Amygdala (tissue), 56 donors: ENCODE measurements around the gene HOXD9.

Source experiments
- DNase-seq, 56 donors: peaks; one replicate each; lab custom pipeline; 2025; lab: John Stamatoyannopoulos, UW

Gene HOXD9

GRCh38 chr2:176132205-176133171 lies 10.0 kb downstream of the HOXD9 start:
- no peak for DNase-seq

- DNase-seq: no peak
These were observed 10.9 kb downstream of the HOXD9 start for GRCh38 chr2:176133389-176133788.

- no peak for DNase-seq
These were observed 11.5 kb downstream of the HOXD9 start for GRCh38 chr2:176134035-176134434.

GRCh38 chr2:176135035-176135440 lies 12.5 kb downstream of the HOXD9 start:
- no peak for DNase-seq

GRCh38 chr2:176136374-176137251 lies 14.1 kb downstream of the HOXD9 start:
- no peak for DNase-seq

- no peak for DNase-seq
These were observed 14.7 kb downstream of the HOXD9 start for GRCh38 chr2:176137252-176137580.

GRCh38 chr2:176137906-176138305 lies 15.4 kb downstream of the HOXD9 start:
- no peak for DNase-seq

- no peak for DNase-seq
These were observed 16.0 kb downstream of the HOXD9 start for GRCh38 chr2:176138526-176138922.

GRCh38 chr2:176138923-176139660 lies 16.6 kb downstream of the HOXD9 start:
- no peak for DNase-seq

GRCh38 chr2:176139661-176140512 lies 17.4 kb downstream of the HOXD9 start:
- DNase-seq: peak in 2 of 56 donors; percentile 1 to 6

- DNase-seq: peak in 46 of 56 donors; percentile 6 to 81 (median 52)
These were observed 18.2 kb downstream of the HOXD9 start for GRCh38 chr2:176140513-176141317.

GRCh38 chr2:176142281-176142680 lies 19.8 kb downstream of the HOXD9 start:
- no peak for DNase-seq

- DNase-seq: no peak
These were observed 22.8 kb downstream of the HOXD9 start for GRCh38 chr2:176145085-176145969.

- no peak for DNase-seq
These were observed 23.6 kb downstream of the HOXD9 start for GRCh38 chr2:176146101-176146500.

GRCh38 chr2:176146645-176147044 lies 24.1 kb downstream of the HOXD9 start:
- DNase-seq: no peak

- no peak for DNase-seq
These were observed 24.8 kb downstream of the HOXD9 start for GRCh38 chr2:176147210-176147799.

GRCh38 chr2:176147800-176148496 lies 25.4 kb downstream of the HOXD9 start:
- no peak for DNase-seq
